SK-N-MC (cell line): ENCODE results near the gene ADAM8.

ENCODE experiments used
- EZH2 ChIP-seq: fragments of 200-600 bp; sonication (generic); IDR thresholded peaks from one replicate; pipeline ENCODE4 v1.6.1; 2017; ENCODE audit warnings: antibody characterized with exemption
- FOXP2 ChIP-seq: optimal IDR thresholded peaks from 2 replicates; pipeline ENCODE3; 2011; ENCODE audit warnings: mild to moderate bottlenecking, moderate library complexity; ENCODE audit not compliant: insufficient read depth; ENCODE audit errors: extremely low read length, control extremely low read depth

DNA sequence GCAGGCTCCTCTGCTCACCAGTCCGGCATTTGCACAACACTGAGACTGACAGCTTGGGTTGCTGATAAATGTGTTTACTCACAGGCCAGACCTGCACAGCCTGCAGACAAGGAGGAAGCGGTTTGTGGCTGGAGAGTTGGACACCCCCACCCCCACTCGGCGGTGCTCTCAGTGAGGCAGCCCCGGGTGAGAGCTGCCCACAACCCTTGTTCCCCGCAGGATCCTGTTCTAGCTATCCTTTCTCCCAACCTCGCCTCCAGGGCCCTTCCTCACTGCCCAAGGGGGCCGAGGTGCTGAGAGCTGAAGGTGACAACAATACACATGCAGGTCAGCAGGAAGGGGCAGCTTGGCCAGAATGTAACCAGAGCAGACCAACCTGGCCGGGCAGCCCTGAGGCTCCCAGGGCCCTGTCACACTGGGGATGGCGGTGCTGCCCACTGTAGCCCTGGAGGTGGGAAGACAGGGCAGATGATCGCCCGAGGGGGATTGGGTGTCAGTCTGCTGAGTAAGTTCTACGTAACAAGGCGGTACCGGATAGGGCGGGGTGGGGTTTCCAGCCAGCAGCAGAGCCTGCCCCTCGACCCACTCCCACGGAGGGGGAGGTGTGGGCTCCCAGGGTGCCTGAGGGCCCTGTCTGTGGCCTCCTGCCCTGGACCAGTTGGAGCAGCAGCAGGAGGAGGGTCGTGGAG is 2.1 kb upstream of the ADAM8 start:
- TF ChIP-seq FOXP2, result no peak
- TF ChIP-seq EZH2, result no peak
